Stimulated activated CD4-positive, alpha-beta T cell treated with anti-CD3 and anti-CD28 coated beads, Interleukin-1b, Interleukin-23, amount 100 ng/mL, for 4 hours (primary cell): ENCODE results near the gene STK32B.

Experiments used
- DNase-seq, 2 donors: peaks; one replicate each; pipeline ENCODE4 v3.0.0-alpha.2; 2020; ENCODE audit warnings: low read depth in 2 of 2

The STK32B gene

GRCh38 chr4:5526080-5526846 lies 475.0 kb downstream of the STK32B start:
- DNase-seq, result no peak

- DNase-seq, result no peak
These were observed 475.9 kb downstream of the STK32B start for GRCh38 chr4:5527211-5527610.

- no peak for DNase-seq
These were observed 476.8 kb downstream of the STK32B start for GRCh38 chr4:5528031-5528436.

GRCh38 chr4:5532100-5532499 lies 480.8 kb downstream of the STK32B start:
- DNase-seq, result no peak

- no peak for DNase-seq
These were observed 488.3 kb downstream of the STK32B start for GRCh38 chr4:5539584-5539983.

GRCh38 chr4:5541169-5541568 lies 489.9 kb downstream of the STK32B start:
- no peak for DNase-seq

- DNase-seq, result no peak
These were observed 492.4 kb downstream of the STK32B start for GRCh38 chr4:5543681-5544080.

- no peak for DNase-seq
These were observed 493.5 kb downstream of the STK32B start for GRCh38 chr4:5544762-5545161.

- no peak for DNase-seq
These were observed 494.0 kb downstream of the STK32B start for GRCh38 chr4:5545271-5545670.

GRCh38 chr4:5547651-5548249 lies 496.5 kb downstream of the STK32B start:
- no peak for DNase-seq
